ENCODE data around the gene NAP1L4.

DNA sequence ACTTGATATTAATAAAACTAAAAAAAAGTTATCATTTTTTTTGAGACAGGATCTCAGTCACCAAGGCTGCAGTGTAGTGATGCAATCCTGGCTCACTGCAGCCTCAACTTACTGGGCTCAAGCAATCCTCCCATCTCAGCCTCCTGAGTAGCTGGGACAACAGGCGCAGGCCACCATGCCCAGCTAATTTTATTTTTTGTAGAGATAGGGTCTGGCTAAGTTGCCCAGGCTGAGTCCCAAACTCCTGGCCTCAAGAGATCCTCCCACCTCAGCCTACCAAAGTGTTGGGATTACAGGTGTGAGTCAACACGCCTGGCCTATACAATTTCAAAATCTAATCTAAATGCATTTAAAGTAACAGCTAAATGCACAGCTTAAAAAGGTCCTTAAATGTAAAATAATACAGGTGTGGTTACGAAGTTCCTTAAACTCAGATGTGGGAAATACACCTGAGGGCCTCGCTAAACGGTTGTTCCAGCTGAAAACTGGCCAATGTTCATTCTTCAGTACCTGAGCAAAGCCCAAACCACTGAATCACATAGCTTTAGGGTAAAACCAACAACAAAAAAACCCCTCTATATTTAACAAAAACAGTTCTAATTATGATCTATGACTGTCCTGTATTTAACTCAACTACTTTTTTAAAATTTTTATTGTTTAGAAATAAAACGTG lies 11.8 kb downstream of the NAP1L4 start:
- no peak for TF ChIP-seq POLR2AphosphoS5 (IDR thresholded peaks at IDR 0.05; ENCODE audit: low read depth, low read length)
- no peak for TF ChIP-seq POLR2A (IDR thresholded peaks at IDR 0.05; ENCODE audit: low read depth, low read length)
- no peak for TF ChIP-seq TAF1 (IDR thresholded peaks at IDR 0.05; ENCODE audit: low read depth, low read length)
- no peak for TF ChIP-seq PAX5 (IDR thresholded peaks at IDR 0.05; ENCODE audit: insufficient read depth, low read length, severe bottlenecking)
- no peak for TF ChIP-seq POU2F2 (IDR thresholded peaks at IDR 0.05; ENCODE audit: low read depth, low read length)
